T-helper 2 cell (primary cell): Measurements from ENCODE around the gene BATF3.
"Not testable (repeated sequence)": the region's sequence is repeated elsewhere in the genome, so short reads cannot be mapped to it uniquely, and the experiment has no call there.

Source experiments
- DNase-seq, 5 experiments: peaks; one replicate each; pipeline versions ENCODE4 v3.0.0 to v3.0.0-alpha.2; 2012 to 2022

Gene BATF3

DNA sequence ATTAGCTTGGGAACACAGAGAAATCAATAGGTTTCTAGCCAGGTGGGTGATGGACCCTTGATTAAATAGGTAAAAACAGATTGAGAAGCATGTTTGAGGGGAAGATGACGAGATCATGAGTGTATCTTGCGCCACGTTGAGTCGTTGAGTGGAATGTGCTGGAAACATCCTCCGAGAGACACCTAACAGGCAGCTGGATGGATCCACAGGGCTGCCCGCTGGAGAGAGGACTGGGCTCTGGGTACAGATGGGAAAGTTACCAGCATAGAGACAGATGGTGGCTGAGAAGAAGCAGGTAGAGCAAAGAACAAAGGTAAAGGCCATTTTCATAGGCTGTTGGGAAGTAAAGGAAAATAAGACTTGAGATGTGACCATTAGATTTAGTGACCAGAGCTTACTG is 15.6 kb downstream of the BATF3 start:
- no peak for DNase-seq

- DNase-seq, result peak in 2 of 5 experiments; percentile 21 to 84
These were observed 16.3 kb downstream of the BATF3 start for GRCh38 chr1:212683357-212683722.

GRCh38 chr1:212680680-212681389 is 18.8 kb downstream of the BATF3 start:
- peak in 1 of 5 experiments; percentile 70 for DNase-seq

- peak in 1 of 5 experiments; percentile 84 for DNase-seq
These were observed 20.9 kb downstream of the BATF3 start for GRCh38 chr1:212678456-212679410.

GRCh38 chr1:212677573-212677972 is 22.1 kb downstream of the BATF3 start:
- DNase-seq, result no peak

GRCh38 chr1:212677136-212677535 is 22.5 kb downstream of the BATF3 start:
- DNase-seq, result no peak

DNA sequence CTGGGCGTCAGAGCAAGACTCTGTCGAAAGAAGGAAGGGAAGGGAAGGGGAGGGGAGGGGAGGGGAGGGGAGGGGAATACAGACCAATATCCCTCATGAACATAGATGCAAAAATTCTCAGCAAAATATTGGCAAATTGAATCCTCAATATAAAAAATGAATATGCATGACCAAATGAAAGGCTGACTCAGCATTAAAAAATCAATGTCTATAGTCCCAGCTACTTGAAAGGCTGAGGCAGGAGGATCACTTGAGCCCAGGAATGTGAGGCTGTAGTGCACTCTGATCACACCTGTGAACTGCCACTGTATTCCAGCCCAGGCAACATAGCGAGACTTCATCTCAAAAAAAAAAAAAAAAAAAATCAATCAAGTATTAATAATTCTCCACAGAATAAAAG is 24.0 kb downstream of the BATF3 start:
- no peak for DNase-seq

DNA sequence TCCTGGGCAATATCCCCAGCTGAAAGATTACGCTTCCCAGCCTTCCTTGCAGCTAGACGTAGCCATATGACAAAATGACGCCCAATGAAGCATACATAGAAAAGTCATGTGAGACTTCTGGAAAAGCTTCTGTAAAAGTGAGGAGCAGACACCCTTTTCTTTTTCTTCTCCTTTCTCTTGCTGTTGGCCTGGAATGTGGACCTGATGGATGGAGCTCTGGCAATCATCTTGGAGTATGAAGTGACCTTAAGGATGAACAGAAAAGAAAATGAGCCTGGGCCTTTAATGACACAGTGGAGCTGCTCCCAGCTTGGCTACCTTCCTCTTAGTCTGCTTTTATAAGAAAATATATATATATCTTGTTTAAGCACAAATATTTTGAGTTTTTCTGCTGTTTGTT is 24.8 kb downstream of the BATF3 start:
- DNase-seq, result no peak

DNA sequence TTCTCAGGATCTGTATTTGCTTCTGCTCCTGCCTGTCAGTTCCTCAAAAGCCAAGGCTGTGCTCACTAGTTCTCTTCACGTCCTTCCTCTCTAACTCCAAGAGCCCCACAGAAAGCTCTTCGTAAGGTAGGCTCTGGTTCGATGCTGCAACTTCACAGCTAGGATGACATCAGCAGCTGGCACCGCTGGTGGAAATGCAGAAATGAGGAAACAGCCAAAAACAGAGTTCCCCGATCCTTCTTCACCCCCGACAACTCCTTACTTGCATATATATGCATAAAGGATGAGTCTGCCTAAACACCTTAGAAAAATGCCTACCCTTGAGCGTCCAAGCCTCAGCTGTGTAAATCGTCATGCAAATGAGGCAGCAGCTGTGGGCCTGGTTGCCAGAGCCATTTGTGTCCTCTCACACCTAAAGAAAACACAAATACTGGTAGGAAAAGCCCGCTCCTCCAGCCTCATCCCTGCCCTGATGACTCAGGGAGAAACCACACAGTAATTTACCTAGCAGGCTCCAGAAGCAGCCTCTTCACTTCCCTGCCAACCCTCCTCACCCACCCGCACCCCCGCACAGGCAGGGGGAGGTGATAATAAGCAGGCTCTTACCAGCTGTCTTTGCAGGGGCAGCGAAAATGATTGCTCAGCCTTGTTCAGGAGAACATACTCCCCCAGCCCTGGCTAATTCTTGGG is 28.2 kb downstream of the BATF3 start:
- DNase-seq, result no peak

- no peak for DNase-seq
These were observed 28.8 kb downstream of the BATF3 start for GRCh38 chr1:212670882-212671281.

GRCh38 chr1:212670301-212670700 is 29.3 kb downstream of the BATF3 start:
- DNase-seq, result no peak

DNA sequence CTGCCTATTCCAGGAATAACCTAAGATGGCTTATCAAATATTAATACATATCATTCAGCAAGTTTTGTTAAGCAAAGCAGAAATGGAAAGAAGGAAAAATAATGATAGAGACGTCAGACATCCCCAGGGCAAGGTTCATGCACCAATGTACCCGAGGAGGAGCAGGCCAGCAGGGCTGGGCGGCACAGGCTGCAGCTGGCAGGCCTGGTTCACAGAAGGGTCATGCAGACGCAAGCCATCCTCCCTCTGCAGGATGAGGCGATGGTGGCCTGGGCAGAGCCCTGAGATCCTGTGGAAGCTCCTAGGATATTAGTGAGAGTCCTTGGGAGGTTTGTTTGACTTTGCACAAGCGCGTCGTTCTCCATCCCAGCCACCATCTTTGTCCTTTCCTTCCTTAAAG is 30.0 kb downstream of the BATF3 start:
- DNase-seq, result no peak

- DNase-seq, result peak in 1 of 5 experiments; percentile 33
These were observed 30.5 kb downstream of the BATF3 start for GRCh38 chr1:212669102-212669501.

DNA sequence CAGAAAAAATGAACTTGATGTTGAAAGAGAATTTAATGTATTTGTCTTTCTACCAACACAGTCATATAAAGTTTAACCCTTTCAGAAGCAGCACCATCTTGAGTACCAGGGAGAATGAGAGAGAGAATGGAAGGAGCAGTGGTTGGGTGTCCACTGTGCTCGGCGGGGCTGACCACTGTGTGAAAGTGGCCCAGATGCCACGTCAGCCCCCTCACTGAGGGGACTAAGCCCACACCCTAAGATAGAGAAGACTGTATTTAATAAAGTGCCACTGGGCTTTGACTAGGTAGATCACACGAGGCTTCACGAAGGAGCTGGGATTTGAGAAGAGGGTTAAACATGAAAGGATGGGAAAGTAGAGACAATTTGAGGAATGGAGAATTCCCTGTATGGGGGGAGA is 31.2 kb downstream of the BATF3 start:
- no peak for DNase-seq

- peak in 1 of 5 experiments; percentile 72 for DNase-seq
These were observed 32.2 kb downstream of the BATF3 start for GRCh38 chr1:212667223-212668139.

GRCh38 chr1:212666116-212666775 is 33.4 kb downstream of the BATF3 start:
- no peak for DNase-seq

GRCh38 chr1:212665241-212666115 is 34.2 kb downstream of the BATF3 start:
- DNase-seq, result peak; percentile 46 to 85 (median 65)

- DNase-seq, result no peak
These were observed 35.0 kb downstream of the BATF3 start for GRCh38 chr1:212664409-212665199.

DNA sequence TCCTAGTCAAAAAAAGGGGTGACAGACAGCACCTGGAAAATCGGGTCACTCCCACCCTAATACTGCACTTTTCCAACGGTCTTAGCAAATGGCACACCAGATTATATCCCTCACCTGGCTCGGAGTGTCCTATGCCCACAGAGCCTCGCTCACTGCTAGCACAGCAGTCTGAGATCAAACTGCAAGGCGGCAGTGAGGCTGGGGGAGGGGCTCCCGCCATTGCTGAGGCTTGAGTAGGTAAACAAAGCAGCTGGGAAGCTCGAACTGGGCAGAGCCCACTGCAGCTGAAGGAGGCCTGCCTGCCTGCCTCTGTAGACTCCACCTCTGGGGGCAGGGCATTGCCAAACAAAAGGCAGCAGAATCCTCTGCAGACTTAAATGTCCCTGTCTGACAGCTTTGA is 41.4 kb downstream of the BATF3 start:
- not testable (repeated sequence) for DNase-seq

GRCh38 chr1:212656730-212657129 is 42.9 kb downstream of the BATF3 start:
- DNase-seq, result peak in 1 of 5 experiments; percentile 75
